ENCODE measurements around the gene SLC40A1. TPM values are rescaled to one million over a fixed set of nuclear protein-coding genes. Genes with fewer than 3 reads are reported as not detected.

SLC40A1 gene
- total RNA-seq, 4 donors from 2014 or later = 115 to 285 (median 133) TPM

DNA sequence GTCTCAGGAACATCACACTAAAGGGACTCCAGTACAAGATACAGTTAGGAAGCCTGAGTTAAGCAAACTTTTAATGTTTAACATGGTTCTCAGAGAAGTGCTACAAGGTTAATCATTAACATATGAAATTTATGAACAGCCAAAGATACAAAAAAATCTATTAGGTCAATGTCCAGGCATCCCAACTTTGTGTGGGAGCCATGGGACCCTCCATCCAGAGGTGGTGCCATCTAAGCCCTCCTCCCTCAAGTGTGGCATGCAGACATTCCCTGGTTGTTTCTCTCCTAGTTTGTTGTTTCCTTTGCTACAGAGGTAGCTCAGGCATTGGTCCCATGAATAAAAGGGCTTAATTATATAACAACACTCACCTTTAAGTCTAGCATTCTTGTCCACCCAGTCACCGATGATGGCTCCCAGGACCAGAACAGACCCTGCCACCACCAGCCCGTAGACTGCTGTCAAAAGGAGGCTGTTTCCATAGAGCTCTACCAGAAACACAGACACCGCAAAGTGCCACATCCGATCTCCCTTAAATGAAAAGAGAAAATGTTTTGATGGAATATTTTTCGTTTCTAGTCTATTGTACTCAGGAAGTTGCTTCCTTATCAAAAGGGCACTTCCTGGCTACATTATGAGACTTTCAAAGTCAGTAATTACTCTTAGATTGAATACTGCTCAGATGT is 5.7 kb downstream of the SLC40A1 start:
- TF ChIP-seq POLR2A (IDR thresholded peaks at IDR 0.05) = peak in 1 of 2 donors; percentile 19
- TF ChIP-seq, protein P1, sequence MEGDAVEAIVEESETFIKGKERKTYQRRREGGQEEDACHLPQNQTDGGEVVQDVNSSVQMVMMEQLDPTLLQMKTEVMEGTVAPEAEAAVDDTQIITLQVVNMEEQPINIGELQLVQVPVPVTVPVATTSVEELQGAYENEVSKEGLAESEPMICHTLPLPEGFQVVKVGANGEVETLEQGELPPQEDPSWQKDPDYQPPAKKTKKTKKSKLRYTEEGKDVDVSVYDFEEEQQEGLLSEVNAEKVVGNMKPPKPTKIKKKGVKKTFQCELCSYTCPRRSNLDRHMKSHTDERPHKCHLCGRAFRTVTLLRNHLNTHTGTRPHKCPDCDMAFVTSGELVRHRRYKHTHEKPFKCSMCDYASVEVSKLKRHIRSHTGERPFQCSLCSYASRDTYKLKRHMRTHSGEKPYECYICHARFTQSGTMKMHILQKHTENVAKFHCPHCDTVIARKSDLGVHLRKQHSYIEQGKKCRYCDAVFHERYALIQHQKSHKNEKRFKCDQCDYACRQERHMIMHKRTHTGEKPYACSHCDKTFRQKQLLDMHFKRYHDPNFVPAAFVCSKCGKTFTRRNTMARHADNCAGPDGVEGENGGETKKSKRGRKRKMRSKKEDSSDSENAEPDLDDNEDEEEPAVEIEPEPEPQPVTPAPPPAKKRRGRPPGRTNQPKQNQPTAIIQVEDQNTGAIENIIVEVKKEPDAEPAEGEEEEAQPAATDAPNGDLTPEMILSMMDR (IDR thresholded peaks at IDR 0.05) = no peak
- H3K27ac ChIP-seq = peak overlapping the region in 2 of 3 donors; percentile 25 to 54
- 85 to 87% methylated on average over 5 of the region's 5 CpGs for WGBS, 2 donors
- DNase-seq = no peak
- intact Hi-C loops (cut with DNase I) = no loop called here
- H3K9me3 ChIP-seq = no peaks in the 10 kb centered on the region
- no peaks in the 10 kb centered on the region for H3K27me3 ChIP-seq
- peaks cover 32 to 44% of the 10 kb centered on the region in 2 donors for H3K4me1 ChIP-seq
- peaks cover 13 to 22% of the 10 kb centered on the region in 2 donors for H3K36me3 ChIP-seq
- no peak overlapping the region for H3K4me3 ChIP-seq (replicated peaks in 1 of 3)

DNA sequence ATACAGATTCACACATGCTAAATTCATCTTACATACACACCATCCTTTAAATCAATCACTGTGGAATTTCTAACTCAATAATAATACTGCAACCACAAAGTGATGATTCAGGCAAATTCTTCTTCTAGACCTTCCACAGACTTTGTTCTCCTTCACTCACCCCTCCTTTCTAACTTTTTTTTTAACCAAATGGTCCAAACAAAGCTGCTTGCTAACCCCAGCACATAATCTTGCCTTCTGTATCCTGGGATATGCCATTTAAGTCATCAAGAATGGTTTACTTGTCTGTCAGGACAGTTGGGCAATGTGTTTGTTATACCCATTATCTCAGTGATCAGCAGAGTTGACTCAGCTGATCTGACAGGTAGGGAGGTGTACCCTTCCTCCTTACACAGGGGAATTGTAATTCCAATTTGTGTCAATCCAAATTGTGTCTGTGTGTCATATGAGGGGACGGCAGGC is 10.0 kb downstream of the SLC40A1 start:
- no peak for DNase-seq
- no peak for TF ChIP-seq POLR2A (IDR thresholded peaks at IDR 0.05)
- TF ChIP-seq, protein P1 (IDR thresholded peaks at IDR 0.05) = no peak
- Histone ChIP-seq H3K27ac (peak overlapping the region in 1 of 3 donors; percentile 11), H3K4me1 (peaks cover 9 to 19% of the 10 kb centered on the region in 2 donors), H3K36me3 (peaks cover 20 to 29% of the 10 kb centered on the region in 2 donors), H3K27me3 (no peaks in the 10 kb centered on the region), H3K4me3 (replicated peaks in 1 of 3) (no peak overlapping the region), H3K9me3 (no peaks in the 10 kb centered on the region)
- WGBS, 2 donors = 96 to 97% methylated on average over 1 of the region's 1 CpG
- intact Hi-C loops (cut with DNase I) = no loop called here

DNA sequence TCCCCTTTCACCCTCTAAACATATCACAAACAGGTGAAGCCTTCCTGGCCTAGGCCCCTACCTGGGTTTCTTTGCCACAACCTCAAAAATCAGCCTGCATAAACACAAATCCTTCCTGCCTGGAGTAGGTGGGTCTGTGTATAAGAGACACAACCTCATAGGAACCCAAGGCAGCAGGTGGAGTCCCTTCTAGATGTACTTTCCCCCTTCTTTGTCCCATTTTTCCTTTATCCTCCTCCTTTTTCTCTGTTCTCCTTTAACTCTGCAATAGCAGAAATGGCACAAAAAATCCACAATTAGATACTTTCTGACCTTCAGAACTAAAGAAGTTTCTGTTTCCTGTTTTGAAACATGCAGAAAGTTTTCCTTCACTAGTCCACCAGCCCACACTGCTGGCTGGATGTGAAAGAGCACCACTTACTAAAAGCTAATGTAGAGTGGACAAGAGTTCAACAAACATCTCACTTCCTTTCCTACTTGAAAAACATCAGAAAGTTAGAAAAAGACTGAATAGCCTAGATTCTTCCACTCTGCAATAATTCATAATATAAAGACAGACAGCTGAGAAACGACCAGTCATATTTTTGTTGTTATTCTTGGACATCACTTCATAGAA is 11.2 kb downstream of the SLC40A1 start:
- Histone ChIP-seq H3K4me1 (peaks cover 9% of the 10 kb centered on the region in 2 donors), H3K9me3 (no peaks in the 10 kb centered on the region), H3K36me3 (peaks cover 27 to 38% of the 10 kb centered on the region in 2 donors), H3K27me3 (no peaks in the 10 kb centered on the region), H3K4me3 (replicated peaks in 1 of 3) (no peak overlapping the region), H3K27ac (peak overlapping the region; percentile 11 to 80 (median 37))
- peak in 1 of 2 donors; percentile 10 for DNase-seq
- intact Hi-C loops (cut with DNase I) = no loop called here
- no peak for TF ChIP-seq POLR2A (IDR thresholded peaks at IDR 0.05)
- TF ChIP-seq, protein P1 (IDR thresholded peaks at IDR 0.05) = no peak
- 51 to 53% methylated on average over 1 of the region's 1 CpG for WGBS, 2 donors

DNA sequence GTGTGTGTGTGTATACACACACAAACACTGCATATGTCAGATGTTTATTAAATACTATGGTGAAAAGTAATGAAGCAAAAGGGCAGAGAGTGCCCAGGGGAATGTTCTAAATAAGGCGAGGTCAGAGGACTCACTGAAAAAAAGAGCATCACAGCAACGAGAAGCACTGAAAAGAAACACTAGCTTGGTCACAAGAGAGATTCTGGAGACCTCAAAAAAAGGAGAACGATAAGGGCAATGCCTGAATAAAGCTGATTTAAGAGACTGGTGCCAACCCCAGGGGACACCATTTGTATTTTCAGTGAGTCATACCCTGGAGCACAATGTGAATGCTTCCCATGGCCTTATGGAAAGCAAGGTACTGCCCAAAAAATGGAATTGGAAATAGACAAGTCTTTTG is 14.5 kb downstream of the SLC40A1 start:
- DNase-seq = no peak
- 73% methylated on average over 3 of the region's 3 CpGs for WGBS, 2 donors
- Histone ChIP-seq H3K4me3 (replicated peaks in 1 of 3) (no peak overlapping the region), H3K9me3 (no peaks in the 10 kb centered on the region), H3K4me1 (peaks cover 8 to 9% of the 10 kb centered on the region in 2 donors), H3K27me3 (no peaks in the 10 kb centered on the region), H3K27ac (peak overlapping the region in 1 of 3 donors; percentile 2), H3K36me3 (peaks cover 35 to 38% of the 10 kb centered on the region in 2 donors)
- intact Hi-C loops (cut with DNase I) = no loop called here
- TF ChIP-seq, protein P1 (IDR thresholded peaks at IDR 0.05) = no peak
- TF ChIP-seq POLR2A (IDR thresholded peaks at IDR 0.05) = no peak

All from thyroid gland (tissue), 4 donors.